ENCODE measurements around the gene DHCR24. TPM values are rescaled to one million over a fixed set of nuclear protein-coding genes. Genes with fewer than 3 reads are reported as not detected.
A peak's percentile ranks its signal among the peaks of the same experiment; 100 is the strongest.

Gene DHCR24
- total RNA-seq, 1 donor from 2014 or later = 12.0 TPM

GRCh38 chr1:54870869-54871268 lies 16.1 kb downstream of the DHCR24 start:
- DNase-seq (ENCODE audit: missing footprints) = no peak
- ATAC-seq = no peak
- intact Hi-C loops (cut with DNase I) = no loop called here

- DNase-seq (ENCODE audit: missing footprints) (no peak), ATAC-seq (no peak)
- intact Hi-C loops (cut with DNase I) = no loop called here
Observed at GRCh38 chr1:54869173-54869851, 17.7 kb downstream of the DHCR24 start.

GRCh38 chr1:54867717-54868057 lies 19.3 kb downstream of the DHCR24 start:
- DNase-seq (ENCODE audit: missing footprints) = no peak
- ATAC-seq = peak; percentile 5
- intact Hi-C loops (cut with DNase I) = no loop called here

- ATAC-seq (no peak), DNase-seq (ENCODE audit: missing footprints) (no peak)
- intact Hi-C loops (cut with DNase I) = no loop called here
Observed at GRCh38 chr1:54866801-54867716, 19.9 kb downstream of the DHCR24 start.

- DNase-seq (ENCODE audit: missing footprints) = no peak
- no peak for ATAC-seq
- intact Hi-C loops (cut with DNase I) = no loop called here
Observed at GRCh38 chr1:54865238-54866073, 21.5 kb downstream of the DHCR24 start.

- intact Hi-C loops (cut with DNase I) = no loop called here
- ATAC-seq (no peak), DNase-seq (ENCODE audit: missing footprints) (no peak)
Observed at GRCh38 chr1:54864460-54865208, 22.4 kb downstream of the DHCR24 start.

- ATAC-seq (no peak), DNase-seq (ENCODE audit: missing footprints) (no peak)
- intact Hi-C loops (cut with DNase I) = no loop called here
Observed at GRCh38 chr1:54863267-54863665, 23.7 kb downstream of the DHCR24 start.

- intact Hi-C loops (cut with DNase I) = no loop called here
- ATAC-seq = peak; percentile 28
- no peak for DNase-seq (ENCODE audit: missing footprints)
Observed at GRCh38 chr1:54861070-54861761, 25.8 kb downstream of the DHCR24 start.

- no peak for DNase-seq (ENCODE audit: missing footprints)
- intact Hi-C loops (cut with DNase I) = no loop called here
- no peak for ATAC-seq
Observed at GRCh38 chr1:54859700-54860391, 27.1 kb downstream of the DHCR24 start.

- ATAC-seq = no peak
- intact Hi-C loops (cut with DNase I) = no loop called here
- DNase-seq (ENCODE audit: missing footprints) = no peak
Observed at GRCh38 chr1:54857746-54858561, 29.0 kb downstream of the DHCR24 start.

GRCh38 chr1:54857141-54857540 lies 29.9 kb downstream of the DHCR24 start:
- no peak for ATAC-seq
- intact Hi-C loops (cut with DNase I) = no loop called here
- DNase-seq (ENCODE audit: missing footprints) = no peak

GRCh38 chr1:54854381-54855020 lies 32.5 kb downstream of the DHCR24 start:
- no peak for DNase-seq (ENCODE audit: missing footprints)
- intact Hi-C loops (cut with DNase I) = no loop called here
- ATAC-seq = no peak

GRCh38 chr1:54853793-54854370 lies 33.1 kb downstream of the DHCR24 start:
- ATAC-seq = no peak
- intact Hi-C loops (cut with DNase I) = no loop called here
- DNase-seq (ENCODE audit: missing footprints) = no peak

- intact Hi-C loops (cut with DNase I) = no loop called here
Observed at GRCh38 chr1:54853096-54853792, 33.8 kb downstream of the DHCR24 start.

GRCh38 chr1:54851936-54852524 lies 35.0 kb downstream of the DHCR24 start:
- ATAC-seq (no peak), DNase-seq (ENCODE audit: missing footprints) (no peak)
- intact Hi-C loops (cut with DNase I) = no loop called here

More at GRCh38 chr1:54853096-54853792, 33.8 kb downstream of the DHCR24 start:
- DNase-seq (ENCODE audit: missing footprints) (no peak), ATAC-seq (no peak)

Measured in Right ventricle myocardium inferior (tissue), 1 donor.